ENCODE measurements around the gene MPI.

The MPI gene

GRCh38 chr15:74889883-74890664, at the start of gene MPI:
Gene MPI (plus strand): TSS chr15:74890042. CDS start chr15:74890074, 32 bp downstream.
- peak; percentile 81 to 87 (median 86) for DNase-seq (ENCODE audit: low read depth in 3 of 3)

- no peak for DNase-seq (ENCODE audit: low read depth in 3 of 3)
These were observed 48.7 kb upstream of the MPI start for GRCh38 chr15:74840851-74841775.

GRCh38 chr15:74841891-74842373, 47.9 kb upstream of the MPI start:
- no peak for DNase-seq (ENCODE audit: low read depth in 3 of 3)

- DNase-seq (ENCODE audit: low read depth in 3 of 3), result peak; percentile 84 to 94 (median 86)
These were observed 47.0 kb upstream of the MPI start, which contains the start of gene ULK3 for GRCh38 chr15:74842581-74843444. Gene ULK3 (minus strand): TSS chr15:74843156. CDS start chr15:74843105, 51 bp downstream.

- no peak for DNase-seq (ENCODE audit: low read depth in 3 of 3)
These were observed 46.4 kb upstream of the MPI start for GRCh38 chr15:74843445-74843828.

- DNase-seq (ENCODE audit: low read depth in 3 of 3), result no peak
These were observed 45.9 kb upstream of the MPI start for GRCh38 chr15:74843891-74844299.

GRCh38 chr15:74844319-74845207, 45.3 kb upstream of the MPI start:
- no peak for DNase-seq (ENCODE audit: low read depth in 3 of 3)

GRCh38 chr15:74845208-74845568, 44.7 kb upstream of the MPI start:
- peak; percentile 33 to 54 (median 35) for DNase-seq (ENCODE audit: low read depth in 3 of 3)

- no peak for DNase-seq (ENCODE audit: low read depth in 3 of 3)
These were observed 44.3 kb upstream of the MPI start for GRCh38 chr15:74845581-74845980.

GRCh38 chr15:74847432-74847831, 42.4 kb upstream of the MPI start:
- DNase-seq (ENCODE audit: low read depth in 3 of 3), result no peak

- DNase-seq (ENCODE audit: low read depth in 3 of 3), result no peak
These were observed 39.4 kb upstream of the MPI start for GRCh38 chr15:74850393-74850792.

- no peak for DNase-seq (ENCODE audit: low read depth in 3 of 3)
These were observed 37.9 kb upstream of the MPI start for GRCh38 chr15:74851960-74852359.

GRCh38 chr15:74854453-74855022, 35.3 kb upstream of the MPI start:
- DNase-seq (ENCODE audit: low read depth in 3 of 3), result no peak

GRCh38 chr15:74855857-74856256, 34.0 kb upstream of the MPI start:
- DNase-seq (ENCODE audit: low read depth in 3 of 3), result no peak

- no peak for DNase-seq (ENCODE audit: low read depth in 3 of 3)
These were observed 33.3 kb upstream of the MPI start for GRCh38 chr15:74856537-74856936.

GRCh38 chr15:74857082-74857655, 32.7 kb upstream of the MPI start:
- DNase-seq (ENCODE audit: low read depth in 3 of 3), result no peak

GRCh38 chr15:74857671-74858368, 32.0 kb upstream of the MPI start:
- no peak for DNase-seq (ENCODE audit: low read depth in 3 of 3)

GRCh38 chr15:74858369-74858740, 31.5 kb upstream of the MPI start:
- DNase-seq (ENCODE audit: low read depth in 3 of 3), result no peak
